WI38 (cell line): ENCODE measurements around the gene TRIM8.

Experiments
- H3K4me3 ChIP-seq: 2 replicates; pipeline ENCODE4 v1.5.1; 2011; ENCODE audit warnings: low read depth, mild to moderate bottlenecking, control low read depth, low read length
- CTCF ChIP-seq: IDR thresholded peaks from 2 replicates; pipeline ENCODE4 v1.5.1; 2012; ENCODE audit warnings: low read depth, mild to moderate bottlenecking, control low read depth, low read length

Gene TRIM8

GRCh38 chr10:102674566-102674965 is 30.3 kb downstream of the TRIM8 start:
- no peak for TF ChIP-seq CTCF
- H3K4me3 ChIP-seq: no peak overlapping the region

- H3K4me3 ChIP-seq: peak overlapping the region; percentile 39
- no peak for TF ChIP-seq CTCF
These were observed 30.9 kb downstream of the TRIM8 start for GRCh38 chr10:102675011-102675665.

- no peak for TF ChIP-seq CTCF
These were observed 31.6 kb downstream of the TRIM8 start for GRCh38 chr10:102675666-102676533.

GRCh38 chr10:102676534-102677315 is 32.4 kb downstream of the TRIM8 start:
- TF ChIP-seq CTCF: no peak
- peak overlapping the region; percentile 33 for H3K4me3 ChIP-seq

More at GRCh38 chr10:102675666-102676533, 31.6 kb downstream of the TRIM8 start:
- H3K4me3 ChIP-seq: peak overlapping the region; percentile 39

- no peak for TF ChIP-seq CTCF
These were observed 33.2 kb downstream of the TRIM8 start for GRCh38 chr10:102677331-102678067.

GRCh38 chr10:102678068-102678400 is 33.8 kb downstream of the TRIM8 start:
- H3K4me3 ChIP-seq: no peak overlapping the region
- TF ChIP-seq CTCF: no peak

More at GRCh38 chr10:102677331-102678067, 33.2 kb downstream of the TRIM8 start:
- no peak overlapping the region for H3K4me3 ChIP-seq
